Upper lobe of left lung (tissue), 6 donors: ENCODE results near the gene L3MBTL2. TPM values are rescaled to one million over a fixed set of nuclear protein-coding genes. Genes with fewer than 3 reads are reported as not detected.

Experiments
- ATAC-seq, 2 donors: fragments of 200-7000 bp; cut with Tn5 transposase; one replicate each; pipeline ENCODE4 v1.9.1; 2022; ENCODE audit warnings: mild to moderate bottlenecking in 2 of 2, moderate library complexity in 2 of 2; ENCODE audit not compliant: low FRiP score in 2 of 2
- DNase-seq, 2 donors: peaks; one replicate each; pipeline ENCODE4 v3.0.0-alpha.2; 2019 to 2020
- H3K27ac ChIP-seq, 4 donors: fragments of 200-600 bp; sonication (generic); one replicate each; pipeline ENCODE4 v1.5.1; 2016 to 2019
- H3K27me3 ChIP-seq, 4 donors: fragments of 200-600 bp; sonication (generic); one replicate each; pipeline ENCODE4 v1.5.1; 2017 to 2019
- H3K36me3 ChIP-seq, 4 donors: fragments of 200-600 bp; sonication (generic); one replicate each; pipeline ENCODE4 v1.5.1; 2016 to 2019
- H3K4me1 ChIP-seq, 4 donors: fragments of 200-600 bp; sonication (generic); one replicate each; pipeline ENCODE4 v1.5.1; 2018 to 2019
- H3K4me3 ChIP-seq, 4 donors: fragments of 200-600 bp; sonication (generic); one replicate each; pipeline ENCODE4 v1.5.1; 2017 to 2019; ENCODE audit warnings: mild to moderate bottlenecking in 2 of 4, moderate library complexity in 1 of 4
- H3K9me3 ChIP-seq, 4 donors: fragments of 200-600 bp; sonication (generic); one replicate each; pipeline ENCODE4 v1.5.1; 2018 to 2019
- EP300 ChIP-seq, 4 donors: sonication (generic); formaldehyde crosslinking; IDR thresholded peaks; one replicate each; pipeline ENCODE4 v1.5.1; 2017; ENCODE audit warnings: antibody characterized with exemption in 4 of 4, control low read depth in 2 of 4
- POLR2A ChIP-seq, 4 donors: fragments of 450-650 bp; IDR thresholded peaks; one replicate each; pipeline ENCODE4 v1.5.1; 2016 to 2017; ENCODE audit warnings: antibody characterized with exemption in 4 of 4, mild to moderate bottlenecking in 2 of 4
- POLR2AphosphoS5 ChIP-seq, 2 donors: sonication (generic); formaldehyde crosslinking; IDR thresholded peaks; one replicate each; pipeline ENCODE4 v1.5.1; 2017; ENCODE audit warnings: antibody characterized with exemption in 2 of 2
- WGBS, 2 donors: methylation state at CpG; one replicate each; pipeline ENCODE4 v1.1.5; 2017 to 2018; 5-methylcytosine and 5-hydroxymethylcytosine counted together
- total RNA-seq, 6 donors: library from RNA; depleted of rRNA in 4 of 6; stranded (reverse); fragments of >200 nt in 4 of 6; gene quantifications; one replicate each; pipeline versions ENCODE4 v1.1.0 to v1.2.1, GENCODE V29; 2016 to 2021
- TF ChIP-seq, protein P1 (sequence below), 6 experiments: fragments of 450-650 bp in 4 of 6; fragments of 200-600 bp in 2 of 6; sonication (generic) in 2 of 6; IDR thresholded peaks; one replicate each; pipeline ENCODE4 v1.5.1; 2016 to 2019; ENCODE audit warnings: antibody characterized with exemption in 6 of 6
- donor health status: DM: no; HTN: no; CAD: no; lungs with moderate emphysema.
- donor health status: DM: no; HTN: yes; CAD: no; lungs with severe emphysema.

Gene L3MBTL2
- total RNA-seq, 6 donors from 2014 or later = 15.4 to 38.8 (median 24.7) TPM

DNA sequence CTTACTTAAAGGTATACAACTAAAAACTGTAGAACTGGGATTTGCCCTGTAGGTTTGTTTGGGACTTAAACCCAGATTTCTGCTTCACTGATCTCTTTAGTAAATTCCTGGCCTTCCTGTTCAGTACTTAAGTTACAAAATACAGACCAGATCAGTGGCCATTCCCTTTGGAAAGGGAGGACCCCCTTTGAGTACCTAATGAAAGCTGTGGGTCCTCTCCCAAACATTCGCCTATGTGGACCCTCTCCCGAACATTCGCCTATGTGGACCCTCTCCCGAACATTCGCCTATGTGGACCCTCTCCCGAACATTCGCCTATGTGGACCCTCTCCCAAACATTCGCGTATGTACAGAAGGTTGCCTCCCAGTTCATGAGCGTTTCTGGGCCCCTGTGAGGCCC, 10.3 kb downstream of the L3MBTL2 start:
- Histone ChIP-seq H3K9me3 (no peaks in the 10 kb centered on the region), H3K36me3 (peaks cover 3 to 53% (median 31%) of the 10 kb centered on the region in 4 donors), H3K27ac (no peak overlapping the region), H3K27me3 (no peaks in the 10 kb centered on the region), H3K4me1 (peaks cover 20 to 24% (median 21%) of the 10 kb centered on the region in 4 donors), H3K4me3 (no peak overlapping the region)
- no peak for DNase-seq
- no peak for ATAC-seq
- TF ChIP-seq POLR2A (IDR thresholded peaks at IDR 0.05) (no peak), POLR2AphosphoS5 (IDR thresholded peaks at IDR 0.05) (no peak), EP300 (IDR thresholded peaks at IDR 0.05) (no peak)
- TF ChIP-seq, protein P1, sequence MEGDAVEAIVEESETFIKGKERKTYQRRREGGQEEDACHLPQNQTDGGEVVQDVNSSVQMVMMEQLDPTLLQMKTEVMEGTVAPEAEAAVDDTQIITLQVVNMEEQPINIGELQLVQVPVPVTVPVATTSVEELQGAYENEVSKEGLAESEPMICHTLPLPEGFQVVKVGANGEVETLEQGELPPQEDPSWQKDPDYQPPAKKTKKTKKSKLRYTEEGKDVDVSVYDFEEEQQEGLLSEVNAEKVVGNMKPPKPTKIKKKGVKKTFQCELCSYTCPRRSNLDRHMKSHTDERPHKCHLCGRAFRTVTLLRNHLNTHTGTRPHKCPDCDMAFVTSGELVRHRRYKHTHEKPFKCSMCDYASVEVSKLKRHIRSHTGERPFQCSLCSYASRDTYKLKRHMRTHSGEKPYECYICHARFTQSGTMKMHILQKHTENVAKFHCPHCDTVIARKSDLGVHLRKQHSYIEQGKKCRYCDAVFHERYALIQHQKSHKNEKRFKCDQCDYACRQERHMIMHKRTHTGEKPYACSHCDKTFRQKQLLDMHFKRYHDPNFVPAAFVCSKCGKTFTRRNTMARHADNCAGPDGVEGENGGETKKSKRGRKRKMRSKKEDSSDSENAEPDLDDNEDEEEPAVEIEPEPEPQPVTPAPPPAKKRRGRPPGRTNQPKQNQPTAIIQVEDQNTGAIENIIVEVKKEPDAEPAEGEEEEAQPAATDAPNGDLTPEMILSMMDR (IDR thresholded peaks at IDR 0.05) = no peak
- 99% methylated on average over 10 of the region's 10 CpGs for WGBS, 2 donors

- no peaks in the 10 kb centered on the region for H3K27me3 ChIP-seq
- no peak overlapping the region for H3K4me3 ChIP-seq
- H3K4me1 ChIP-seq = peaks cover 20 to 24% (median 21%) of the 10 kb centered on the region in 4 donors
- WGBS, 2 donors = 93 to 98% methylated on average over 7 of the region's 7 CpGs
- no peak for DNase-seq
- TF ChIP-seq, protein P1 (IDR thresholded peaks at IDR 0.05) = no peak
- TF ChIP-seq POLR2A (IDR thresholded peaks at IDR 0.05) (no peak), EP300 (IDR thresholded peaks at IDR 0.05) (no peak), POLR2AphosphoS5 (IDR thresholded peaks at IDR 0.05) (no peak)
- peak overlapping the region in 1 of 4 donors; percentile 83 for H3K27ac ChIP-seq
- no peak for ATAC-seq
- peaks cover 4 to 52% (median 29%) of the 10 kb centered on the region in 4 donors for H3K36me3 ChIP-seq
- no peaks in the 10 kb centered on the region for H3K9me3 ChIP-seq
These were observed 10.8 kb downstream of the L3MBTL2 start for GRCh38 chr22:41215926-41216325.

GRCh38 chr22:41216984-41217383, 11.9 kb downstream of the L3MBTL2 start:
- Histone ChIP-seq H3K27me3 (no peaks in the 10 kb centered on the region), H3K9me3 (no peaks in the 10 kb centered on the region), H3K4me1 (peaks cover 20 to 24% (median 21%) of the 10 kb centered on the region in 4 donors), H3K27ac (peak overlapping the region; percentile 73 to 88 (median 78)), H3K36me3 (peaks cover 10 to 58% (median 35%) of the 10 kb centered on the region in 4 donors), H3K4me3 (peak overlapping the region in 2 of 4 donors; percentile 25)
- peak in 1 of 2 donors; percentile 67 for DNase-seq
- TF ChIP-seq POLR2AphosphoS5 (IDR thresholded peaks at IDR 0.05) = no peak
- TF ChIP-seq, protein P1 (IDR thresholded peaks at IDR 0.05) = no peak
- TF ChIP-seq POLR2A (IDR thresholded peaks at IDR 0.05) = no peak
- TF ChIP-seq EP300 (IDR thresholded peaks at IDR 0.05) = no peak
- 65 to 72% methylated on average over 6 to 10 of the region's 13 CpGs for WGBS, 2 donors
- peak; percentile 11 to 39 for ATAC-seq

GRCh38 chr22:41217553-41218157, 12.5 kb downstream of the L3MBTL2 start:
- Histone ChIP-seq H3K4me3 (peak overlapping the region in 3 of 4 donors; percentile 4 to 25 (median 25)), H3K27me3 (no peaks in the 10 kb centered on the region), H3K36me3 (peaks cover 10 to 61% (median 35%) of the 10 kb centered on the region in 4 donors), H3K4me1 (peaks cover 20 to 24% (median 21%) of the 10 kb centered on the region in 4 donors), H3K27ac (peak overlapping the region; percentile 73 to 88 (median 78)), H3K9me3 (no peaks in the 10 kb centered on the region)
- 14 to 15% methylated on average over 16 of the region's 16 CpGs for WGBS, 2 donors
- TF ChIP-seq POLR2AphosphoS5 (IDR thresholded peaks at IDR 0.05) (peak; percentile 47 to 52), POLR2A (IDR thresholded peaks at IDR 0.05) (peak in 2 of 4 donors; percentile 14 to 44), EP300 (IDR thresholded peaks at IDR 0.05) (no peak)
- TF ChIP-seq, protein P1 (IDR thresholded peaks at IDR 0.05) = no peak
- peak; percentile 93 to 94 for ATAC-seq
- peak in 1 of 2 donors; percentile 83 for DNase-seq
